Glutamatergic neuron (in vitro differentiated cells): ENCODE measurements around the gene LGALSL. TPM values are rescaled to one million over a fixed set of nuclear protein-coding genes. Genes with fewer than 3 reads are reported as not detected.

Source experiments
- DNase-seq: peaks from one replicate; pipeline ENCODE4 v3.0.0; 2022
- H3K27ac Mint-ChIP-seq: one replicate; pipeline ENCODE4 v1.8.0; 2020; ENCODE audit warnings: mild to moderate bottlenecking, mixed read lengths, inconsistent platforms; ENCODE audit not compliant: unreplicated experiment
- H3K27me3 Mint-ChIP-seq: one replicate; pipeline ENCODE4 v1.8.0; 2020; ENCODE audit warnings: mild to moderate bottlenecking, moderate library complexity, mixed read lengths, inconsistent platforms; ENCODE audit not compliant: unreplicated experiment
- H3K36me3 Mint-ChIP-seq: one replicate; pipeline ENCODE4 v1.8.0; 2020; ENCODE audit warnings: mild to moderate bottlenecking, mixed read lengths, inconsistent platforms; ENCODE audit not compliant: unreplicated experiment
- H3K4me1 Mint-ChIP-seq: one replicate; pipeline ENCODE4 v1.8.0; 2020; ENCODE audit warnings: mild to moderate bottlenecking, low read depth, mixed read lengths, inconsistent platforms; ENCODE audit not compliant: unreplicated experiment
- H3K4me3 Mint-ChIP-seq: one replicate; pipeline ENCODE4 v1.8.0; 2020; ENCODE audit warnings: mild to moderate bottlenecking, mixed read lengths, inconsistent platforms; ENCODE audit not compliant: unreplicated experiment
- H3K9me3 Mint-ChIP-seq: one replicate; pipeline ENCODE4 v1.8.0; 2020; ENCODE audit warnings: mild to moderate bottlenecking, moderate library complexity, mixed read lengths, inconsistent platforms; ENCODE audit not compliant: unreplicated experiment
- total RNA-seq: library from RNA; stranded (reverse); fragmentation: NEBNext Ultra II Directional; extraction: Animal tissue kit (Norgen Biotek cat#: 25700); gene quantifications from one replicate; pipeline ENCODE4 v1.2.1, GENCODE V29; 2021; ENCODE audit not compliant: unreplicated experiment
- TF ChIP-seq, protein P1 (sequence below): fragments of 200-600 bp; sonication (generic); IDR thresholded peaks from one replicate; pipeline ENCODE4 v1.5.0; 2021; ENCODE audit not compliant: partially characterized antibody, unreplicated experiment

LGALSL gene
- total RNA-seq, 1 donor from 2014 or later, result 2.8 TPM

DNA sequence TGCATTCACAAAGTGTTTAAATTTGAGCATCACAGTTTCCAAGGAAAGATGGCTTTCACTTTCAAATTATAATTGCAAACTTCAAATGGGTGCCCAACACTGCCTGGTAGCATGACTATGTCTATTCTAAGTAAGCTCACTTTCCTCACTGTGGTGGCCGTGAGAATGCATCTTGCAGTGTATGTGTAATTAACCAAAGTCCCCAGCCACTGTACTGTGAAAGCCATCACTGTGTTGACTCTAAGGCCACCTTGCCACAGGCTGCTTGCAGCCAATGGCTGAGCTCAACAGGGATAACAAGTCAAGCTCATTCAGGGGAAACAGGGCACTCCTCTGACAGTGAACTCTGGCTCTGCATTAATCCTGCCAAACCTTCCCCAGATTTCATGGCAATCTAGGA is 43.3 kb upstream of the LGALSL start:
- H3K9me3 Mint-ChIP-seq, result no peaks in the 10 kb centered on the region
- H3K4me1 Mint-ChIP-seq, result no peaks in the 10 kb centered on the region
- H3K27ac Mint-ChIP-seq, result no peak overlapping the region
- no peak overlapping the region for H3K4me3 Mint-ChIP-seq
- H3K27me3 Mint-ChIP-seq, result no peaks in the 10 kb centered on the region
- TF ChIP-seq, protein P1, sequence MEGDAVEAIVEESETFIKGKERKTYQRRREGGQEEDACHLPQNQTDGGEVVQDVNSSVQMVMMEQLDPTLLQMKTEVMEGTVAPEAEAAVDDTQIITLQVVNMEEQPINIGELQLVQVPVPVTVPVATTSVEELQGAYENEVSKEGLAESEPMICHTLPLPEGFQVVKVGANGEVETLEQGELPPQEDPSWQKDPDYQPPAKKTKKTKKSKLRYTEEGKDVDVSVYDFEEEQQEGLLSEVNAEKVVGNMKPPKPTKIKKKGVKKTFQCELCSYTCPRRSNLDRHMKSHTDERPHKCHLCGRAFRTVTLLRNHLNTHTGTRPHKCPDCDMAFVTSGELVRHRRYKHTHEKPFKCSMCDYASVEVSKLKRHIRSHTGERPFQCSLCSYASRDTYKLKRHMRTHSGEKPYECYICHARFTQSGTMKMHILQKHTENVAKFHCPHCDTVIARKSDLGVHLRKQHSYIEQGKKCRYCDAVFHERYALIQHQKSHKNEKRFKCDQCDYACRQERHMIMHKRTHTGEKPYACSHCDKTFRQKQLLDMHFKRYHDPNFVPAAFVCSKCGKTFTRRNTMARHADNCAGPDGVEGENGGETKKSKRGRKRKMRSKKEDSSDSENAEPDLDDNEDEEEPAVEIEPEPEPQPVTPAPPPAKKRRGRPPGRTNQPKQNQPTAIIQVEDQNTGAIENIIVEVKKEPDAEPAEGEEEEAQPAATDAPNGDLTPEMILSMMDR, result no peak
- no peak for DNase-seq
- no peaks in the 10 kb centered on the region for H3K36me3 Mint-ChIP-seq

DNA sequence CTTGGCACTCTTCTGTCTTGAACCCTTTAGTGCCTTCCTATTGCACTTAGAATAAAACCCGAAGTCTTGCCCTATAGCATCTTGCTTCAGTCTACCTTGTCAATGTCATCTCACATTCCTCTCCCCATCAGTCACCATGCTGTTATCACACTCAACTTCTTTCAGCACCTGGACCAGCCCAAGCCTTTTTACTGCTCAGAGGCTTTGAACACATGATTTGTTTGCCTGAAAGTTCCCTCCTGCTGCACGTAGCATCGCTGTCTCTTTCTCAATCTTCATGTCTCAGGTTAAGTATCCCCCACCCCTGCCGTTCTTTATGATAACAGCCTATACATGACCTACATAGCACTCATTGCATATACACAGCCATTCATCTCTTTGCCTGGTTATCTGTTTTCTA is 41.3 kb upstream of the LGALSL start:
- DNase-seq, result no peak
- Mint-ChIP-seq H3K4me1 (no peaks in the 10 kb centered on the region), H3K9me3 (no peaks in the 10 kb centered on the region), H3K4me3 (no peak overlapping the region), H3K27me3 (no peaks in the 10 kb centered on the region), H3K27ac (no peak overlapping the region), H3K36me3 (no peaks in the 10 kb centered on the region)
- TF ChIP-seq, protein P1, result no peak

DNA sequence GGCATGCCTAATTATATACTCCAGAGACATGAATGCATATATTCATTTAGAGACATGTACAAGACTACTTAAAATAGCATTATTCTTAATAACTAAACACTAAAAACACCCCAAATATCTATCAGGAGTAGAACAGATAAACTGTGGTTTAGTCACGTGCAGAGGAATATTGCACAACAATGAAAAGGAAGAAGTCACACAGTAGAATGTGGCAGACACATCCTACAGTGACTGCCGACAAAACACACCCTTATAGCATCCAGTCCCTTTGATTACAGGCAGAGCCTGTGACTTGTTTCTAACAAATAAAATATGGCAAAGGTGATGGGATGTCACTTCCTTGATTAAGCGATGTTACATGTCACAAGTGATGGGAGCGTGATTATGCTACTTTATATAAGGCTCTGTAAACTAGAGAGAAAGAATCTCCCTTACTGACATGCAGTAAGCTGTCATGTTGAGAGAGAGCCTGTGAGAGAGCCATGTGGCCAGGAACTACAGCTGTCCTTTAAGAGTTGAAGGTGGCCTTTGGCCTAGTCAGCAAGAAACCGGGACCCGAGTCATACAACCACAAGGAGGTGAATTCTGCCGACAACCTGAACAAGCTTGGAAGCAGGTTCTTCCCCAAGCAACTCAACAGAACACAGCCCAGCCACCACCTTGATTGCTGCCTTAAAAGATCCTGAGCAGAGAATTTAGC is 39.1 kb upstream of the LGALSL start:
- TF ChIP-seq, protein P1, result no peak
- Mint-ChIP-seq H3K4me3 (no peak overlapping the region), H3K36me3 (no peaks in the 10 kb centered on the region), H3K27me3 (no peaks in the 10 kb centered on the region), H3K27ac (no peak overlapping the region), H3K4me1 (no peaks in the 10 kb centered on the region), H3K9me3 (no peaks in the 10 kb centered on the region)
- no peak for DNase-seq

DNA sequence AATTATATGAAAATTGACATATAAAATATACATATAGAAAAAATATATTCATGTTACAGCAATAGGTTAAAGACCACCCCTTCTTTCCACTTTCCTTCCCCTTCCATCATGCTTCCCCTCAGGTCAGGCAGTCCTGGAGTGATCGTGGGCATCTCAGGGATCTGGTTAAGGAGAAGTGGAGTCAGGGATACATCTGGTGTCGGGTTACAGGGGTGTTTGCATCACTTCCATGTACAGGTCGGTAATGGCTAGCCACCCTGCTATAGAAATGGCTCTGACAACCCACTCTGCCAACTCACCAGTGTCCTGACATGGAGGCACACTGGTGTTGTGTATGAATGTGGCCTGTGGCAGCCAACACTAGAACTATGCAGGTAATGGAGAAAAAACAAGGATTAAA is 36.3 kb upstream of the LGALSL start:
- Mint-ChIP-seq H3K27me3 (no peaks in the 10 kb centered on the region), H3K9me3 (no peaks in the 10 kb centered on the region), H3K36me3 (no peaks in the 10 kb centered on the region), H3K4me3 (no peak overlapping the region), H3K4me1 (no peaks in the 10 kb centered on the region), H3K27ac (no peak overlapping the region)
- TF ChIP-seq, protein P1, result no peak
- DNase-seq, result no peak

DNA sequence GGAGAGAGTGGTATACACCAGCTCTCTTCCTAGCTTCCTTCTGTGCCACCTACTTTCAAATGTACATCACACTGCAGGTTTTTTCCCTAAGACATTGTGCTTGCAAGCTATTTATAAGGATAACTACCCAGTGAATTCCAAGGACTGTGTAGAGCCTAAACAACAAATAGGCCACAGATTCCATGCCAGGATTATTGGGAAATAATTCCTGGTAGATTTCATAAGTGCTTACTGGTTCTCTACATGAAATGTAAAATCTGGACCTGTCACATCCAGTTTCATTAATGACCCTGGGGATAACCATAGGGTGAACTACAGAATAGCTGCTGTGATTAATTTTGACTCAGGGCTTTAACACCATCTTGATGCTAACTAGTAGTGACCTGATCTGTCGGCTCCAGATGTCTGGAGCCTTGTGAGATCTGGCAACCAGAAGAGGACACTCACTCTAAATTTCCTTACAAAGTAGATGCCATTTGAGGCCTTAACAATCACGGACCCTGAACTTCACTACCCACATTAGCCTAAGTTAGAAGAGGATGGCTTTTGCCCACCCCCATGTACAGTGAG is 34.3 kb upstream of the LGALSL start:
- Mint-ChIP-seq H3K27ac (no peak overlapping the region), H3K36me3 (no peaks in the 10 kb centered on the region), H3K4me3 (no peak overlapping the region), H3K4me1 (no peaks in the 10 kb centered on the region), H3K9me3 (no peaks in the 10 kb centered on the region), H3K27me3 (no peaks in the 10 kb centered on the region)
- DNase-seq, result no peak
- TF ChIP-seq, protein P1, result no peak
